ENCODE data around the gene TFCP2L1. TPM values are rescaled to one million over a fixed set of nuclear protein-coding genes. Genes with fewer than 3 reads are reported as not detected.

Gene TFCP2L1
- total and polyA plus RNA-seq, 12 donors: 0.02 to 0.60 (median 0.14) TPM; not detected in 1

GRCh38 chr2:121240436-121240835 lies 44.6 kb downstream of the TFCP2L1 start:
- Histone ChIP-seq H3K27me3 (peaks cover 0 to 26% (median 0%) of the 10 kb centered on the region in 7 donors), H3K27ac (no peak overlapping the region), H3K36me3 (no peaks in the 10 kb centered on the region), H3K4me3 (no peak overlapping the region), H3K4me1 (no peaks in the 10 kb centered on the region), H3K9me3 (no peaks in the 10 kb centered on the region)
- no peak for TF ChIP-seq CTCF (IDR thresholded peaks at IDR 0.05)
- intact Hi-C loops (cut with DNase I): no loop called here
- 74 to 79% methylated on average over 6 of the region's 6 CpGs for WGBS, 2 donors
- ATAC-seq (no peak), DNase-seq (no peak)

GRCh38 chr2:121239969-121240368 lies 45.0 kb downstream of the TFCP2L1 start:
- peaks cover 0 to 26% (median 1%) of the 10 kb centered on the region in 7 donors for H3K27me3 ChIP-seq
- H3K27ac ChIP-seq: no peak overlapping the region
- no peak for TF ChIP-seq CTCF (IDR thresholded peaks at IDR 0.05)
- intact Hi-C loops (cut with DNase I): no loop called here
- H3K4me3 ChIP-seq: no peak overlapping the region
- WGBS, 2 donors: 68 to 77% methylated on average over 5 of the region's 5 CpGs
- no peak for ATAC-seq
- H3K4me1 ChIP-seq: no peaks in the 10 kb centered on the region
- no peaks in the 10 kb centered on the region for H3K9me3 ChIP-seq
- no peaks in the 10 kb centered on the region for H3K36me3 ChIP-seq
- no peak for DNase-seq

GRCh38 chr2:121239471-121239870 lies 45.5 kb downstream of the TFCP2L1 start:
- Histone ChIP-seq H3K27me3 (peaks cover 0 to 31% (median 3%) of the 10 kb centered on the region in 7 donors), H3K4me3 (no peak overlapping the region)

GRCh38 chr2:121238828-121239227 lies 46.2 kb downstream of the TFCP2L1 start:
- Histone ChIP-seq H3K4me1 (no peaks in the 10 kb centered on the region), H3K4me3 (no peak overlapping the region), H3K9me3 (no peaks in the 10 kb centered on the region), H3K27ac (no peak overlapping the region), H3K36me3 (no peaks in the 10 kb centered on the region), H3K27me3 (peaks cover 0 to 35% (median 3%) of the 10 kb centered on the region in 7 donors)
- DNase-seq (no peak), ATAC-seq (no peak)
- no peak for TF ChIP-seq CTCF (IDR thresholded peaks at IDR 0.05)
- WGBS, 2 donors: 77 to 79% methylated on average over 4 of the region's 4 CpGs
- intact Hi-C loops (cut with DNase I): no loop called here

More at GRCh38 chr2:121239471-121239870, 45.5 kb downstream of the TFCP2L1 start:
- no peak overlapping the region for H3K27ac ChIP-seq
- no peak for ATAC-seq
- H3K9me3 ChIP-seq: no peaks in the 10 kb centered on the region
- WGBS, 2 donors: 92 to 95% methylated on average over 15 of the region's 15 CpGs
- no peak for DNase-seq
- no peaks in the 10 kb centered on the region for H3K4me1 ChIP-seq
- no peaks in the 10 kb centered on the region for H3K36me3 ChIP-seq
- intact Hi-C loops (cut with DNase I): no loop called here
- no peak for TF ChIP-seq CTCF (IDR thresholded peaks at IDR 0.05)
